A673 (cell line): Measurements from ENCODE around the gene PLA2G10. TPM values are rescaled to one million over a fixed set of nuclear protein-coding genes. Genes with fewer than 3 reads are reported as not detected.
A peak's percentile ranks its signal among the peaks of the same experiment; 100 is the strongest.
"Not testable (repeated sequence)": the region's sequence is repeated elsewhere in the genome, so short reads cannot be mapped to it uniquely, and the experiment has no call there.

ENCODE experiments used
- BruUV-seq: library from RNA; stranded (reverse); fragments of 400-500 nt; replicated peaks from 2 replicates; lab custom pipeline; 2021; lab: Mats Ljungman, UMichigan
- CTCF ChIA-PET: fragments of 300-600 bp; sonication (Branson Sonifier 250); formaldehyde crosslinking; loops from one replicate; lab custom pipeline; 2022; ENCODE audit warnings: antibody characterized with exemption; lab: Charles Lee
- POLR2A ChIA-PET: fragments of 300-600 bp; sonication (Branson Sonifier 250); formaldehyde crosslinking; loops from one replicate; lab custom pipeline; 2022; ENCODE audit warnings: antibody characterized with exemption; ENCODE audit not compliant: low non-redundant PET; lab: Charles Lee
- DNase-seq: peaks from one replicate; pipeline ENCODE4 v3.0.0-alpha.2; 2015; ENCODE audit warnings: low spot score
- H3K27ac ChIP-seq: fragments of 200-600 bp; sonication (generic); 2 replicates; pipeline ENCODE4 v1.5.1; 2016; ENCODE audit warnings: mixed run types, low read depth, mild to moderate bottlenecking, mixed read lengths, antibody characterized with exemption, low read length; ENCODE audit not compliant: poor library complexity, severe bottlenecking
- H3K27me3 ChIP-seq: fragments of 200-600 bp; sonication (generic); replicated peaks from 2 replicates; pipeline ENCODE4 v1.6.1; 2017; ENCODE audit warnings: mixed run types, low read depth, mild to moderate bottlenecking, mixed read lengths, antibody characterized with exemption, low read length; ENCODE audit not compliant: insufficient read depth, poor library complexity
- H3K36me3 ChIP-seq: fragments of 200-600 bp; sonication (generic); 2 replicates; pipeline ENCODE4 v1.6.1; 2016; ENCODE audit warnings: mixed run types, mild to moderate bottlenecking, mixed read lengths, antibody characterized with exemption, low read length; ENCODE audit not compliant: insufficient read depth, poor library complexity, severe bottlenecking
- H3K4me1 ChIP-seq: fragments of 200-600 bp; sonication (generic); 2 replicates; pipeline ENCODE4 v1.6.1; 2017; ENCODE audit warnings: mixed run types, mild to moderate bottlenecking, mixed read lengths, antibody characterized with exemption, low read length; ENCODE audit not compliant: insufficient read depth, poor library complexity, severe bottlenecking
- H3K4me3 ChIP-seq: fragments of 200-600 bp; sonication (generic); 2 replicates; pipeline ENCODE4 v1.5.1; 2016; ENCODE audit warnings: low read depth, mixed run types, mild to moderate bottlenecking, mixed read lengths, low read length; ENCODE audit not compliant: poor library complexity, severe bottlenecking
- H3K9me3 ChIP-seq: fragments of 200-600 bp; sonication (generic); 2 replicates; pipeline ENCODE4 v1.6.1; 2016; ENCODE audit warnings: mixed run types, low read depth, mild to moderate bottlenecking, mixed read lengths, antibody characterized with exemption, low read length; ENCODE audit not compliant: poor library complexity, severe bottlenecking
- CTCF ChIP-seq: fragments of 300-800, 200-600 bp; sonication (generic); conservative IDR thresholded peaks from 2 replicates; pipeline ENCODE4 v1.5.1; 2017; ENCODE audit warnings: low read depth, mild to moderate bottlenecking, antibody characterized with exemption, low read length, moderate library complexity, mixed read lengths
- EZH2 ChIP-seq: fragments of 200-600 bp; sonication (generic); IDR thresholded peaks from 2 replicates; pipeline ENCODE4 v1.6.1; 2017; ENCODE audit warnings: borderline replicate concordance, low read depth, mild to moderate bottlenecking, mixed read lengths, antibody characterized with exemption, low read length; ENCODE audit not compliant: poor library complexity, severe bottlenecking
- intact Hi-C: fragments of 100-400 bp; cut with micrococcal nuclease; formaldehyde crosslinking; loops from one replicate; pipeline ENCODE4 v1.10.0; 2022; ENCODE audit not compliant: unreplicated experiment
- total RNA-seq: library from RNA; stranded (reverse); gene quantifications from 2 replicates; pipeline ENCODE4 v1.2.3, GENCODE V29; 2021

The PLA2G10 gene
- total RNA-seq, 1 experiment from 2014 or later, result not detected

GRCh38 chr16:14641926-14642325, 52.2 kb downstream of the PLA2G10 start:
- no peak overlapping the region for H3K4me3 ChIP-seq
- no peaks in the 10 kb centered on the region for H3K27me3 ChIP-seq
- H3K4me1 ChIP-seq, result no peaks in the 10 kb centered on the region
- no TSS peak for BruUV-seq
- TF ChIP-seq EZH2, result no peak
- no peak for TF ChIP-seq CTCF
- intact Hi-C loops, result no loop called here
- peak overlapping the region; percentile 22 for H3K27ac ChIP-seq
- H3K9me3 ChIP-seq, result no peaks in the 10 kb centered on the region
- ChIA-PET CTCF (no interaction called here), POLR2A (no interaction called here)
- peak; percentile 30 for DNase-seq
- H3K36me3 ChIP-seq, result peaks cover 41% of the 10 kb centered on the region

- H3K36me3 ChIP-seq, result peaks cover 35% of the 10 kb centered on the region
- H3K27me3 ChIP-seq, result no peaks in the 10 kb centered on the region
- TF ChIP-seq CTCF, result no peak
- TF ChIP-seq EZH2, result no peak
- H3K27ac ChIP-seq, result no peak overlapping the region
- BruUV-seq, result no TSS peak
- no peak overlapping the region for H3K4me3 ChIP-seq
- CTCF ChIA-PET, result no interaction called here
- no peaks in the 10 kb centered on the region for H3K9me3 ChIP-seq
- H3K4me1 ChIP-seq, result no peaks in the 10 kb centered on the region
- intact Hi-C loops, result no loop called here
- POLR2A ChIA-PET, result no interaction called here
- no peak for DNase-seq
Measured at GRCh38 chr16:14641206-14641605, 52.9 kb downstream of the PLA2G10 start.

- Histone ChIP-seq H3K27me3 (no peaks in the 10 kb centered on the region), H3K4me1 (no peaks in the 10 kb centered on the region), H3K27ac (no peak overlapping the region), H3K36me3 (peaks cover 28% of the 10 kb centered on the region), H3K9me3 (no peaks in the 10 kb centered on the region), H3K4me3 (no peak overlapping the region)
- BruUV-seq, result no TSS peak
- no peak for DNase-seq
- intact Hi-C loops, result no loop called here
- POLR2A ChIA-PET, result no interaction called here
- TF ChIP-seq CTCF (no peak), EZH2 (no peak)
- CTCF ChIA-PET, result no interaction called here
Measured at GRCh38 chr16:14640538-14640937, 53.6 kb downstream of the PLA2G10 start.

- Histone ChIP-seq H3K36me3 (peaks cover 13% of the 10 kb centered on the region), H3K4me1 (peaks cover 12% of the 10 kb centered on the region)
- H3K27ac ChIP-seq, H3K27me3 ChIP-seq, DNase-seq, CTCF ChIA-PET, H3K4me3 ChIP-seq, H3K9me3 ChIP-seq, BruUV-seq, POLR2A ChIA-PET, intact Hi-C loops: not testable (repeated sequence)
Measured at GRCh38 chr16:14636951-14637240, 57.2 kb downstream of the PLA2G10 start.

- intact Hi-C loops, H3K4me3 ChIP-seq, H3K27ac ChIP-seq, H3K27me3 ChIP-seq, CTCF ChIA-PET, POLR2A ChIA-PET, H3K9me3 ChIP-seq, DNase-seq, BruUV-seq: not testable (repeated sequence)
- peaks cover 14% of the 10 kb centered on the region for H3K4me1 ChIP-seq
- peaks cover 13% of the 10 kb centered on the region for H3K36me3 ChIP-seq
Measured at GRCh38 chr16:14636179-14636950, 57.7 kb downstream of the PLA2G10 start.
